IMR-90 (cell line): ENCODE data around the gene CNPY3. TPM values are rescaled to one million over a fixed set of nuclear protein-coding genes. Genes with fewer than 3 reads are reported as not detected.

ENCODE experiments used
- ATAC-seq: fragments of 200-7000 bp; cut with Tn5 transposase; 2 replicates; pipeline ENCODE4 v1.9.1; 2020; ENCODE audit warnings: low read depth, mild to moderate bottlenecking, moderate library complexity
- BruUV-seq: library from RNA; stranded (reverse); fragments of 400-500 nt; replicated peaks from 2 replicates; lab custom pipeline; 2021; lab: Mats Ljungman, UMichigan
- CTCF ChIA-PET: fragments of 300-600 bp; formaldehyde crosslinking; extraction: SDS; loops from one replicate; lab custom pipeline; 2021; ENCODE audit warnings: antibody characterized with exemption; lab: Yijun Ruan, JAX
- POLR2A ChIA-PET: fragments of 300-600 bp; sonication (Branson Sonifier 250); formaldehyde crosslinking; loops from one replicate; lab custom pipeline; 2022; ENCODE audit warnings: antibody characterized with exemption; ENCODE audit not compliant: unreplicated experiment; lab: Charles Lee
- DNase-seq: peaks from one replicate; pipeline ENCODE4 v3.0.0; 2013
- H2AFZ ChIP-seq: replicated peaks from 2 replicates; pipeline ENCODE3; 2013; ENCODE audit warnings: low read length, mild to moderate bottlenecking; ENCODE audit not compliant: poor library complexity
- H2AK5ac ChIP-seq: 2 replicates; pipeline ENCODE4 v1.6.1; 2013; ENCODE audit warnings: low read depth, low read length, inconsistent platforms
- H2AK9ac ChIP-seq: replicated peaks from 2 replicates; pipeline ENCODE3; 2013; ENCODE audit warnings: mild to moderate bottlenecking, low read depth, low read length, moderate library complexity; ENCODE audit not compliant: poor library complexity
- H2BK120ac ChIP-seq: 2 replicates; pipeline ENCODE4 v1.6.1; 2013; ENCODE audit warnings: low read depth, low read length, inconsistent platforms
- H2BK15ac ChIP-seq: 3 replicates; pipeline ENCODE4 v1.6.1; 2013; ENCODE audit warnings: low read depth, low read length, inconsistent platforms
- H2BK20ac ChIP-seq: 2 replicates; pipeline ENCODE4 v1.6.1; 2013; ENCODE audit warnings: low read depth, mild to moderate bottlenecking, inconsistent platforms, low read length, moderate library complexity
- H2BK5ac ChIP-seq: 2 replicates; pipeline ENCODE4 v1.6.1; 2013; ENCODE audit warnings: mild to moderate bottlenecking, low read depth, low read length, inconsistent platforms; ENCODE audit not compliant: poor library complexity, severe bottlenecking
- H3K14ac ChIP-seq: replicated peaks from 2 replicates; pipeline ENCODE4 v1.6.1; 2013; ENCODE audit warnings: low read depth, low read length, inconsistent platforms
- H3K18ac ChIP-seq: 2 replicates; pipeline ENCODE4 v1.6.1; 2013; ENCODE audit warnings: low read depth, low read length, control low read depth
- H3K23ac ChIP-seq: 2 replicates; pipeline ENCODE4 v1.6.1; 2013; ENCODE audit warnings: low read depth, low read length, inconsistent platforms
- H3K27ac ChIP-seq: 2 replicates; pipeline ENCODE4 v1.5.1; 2013; ENCODE audit warnings: mild to moderate bottlenecking, control low read depth, low read length; ENCODE audit not compliant: insufficient read depth
- H3K27me3 ChIP-seq: 2 replicates; pipeline ENCODE4 v1.6.1; 2013; ENCODE audit warnings: low read length; ENCODE audit not compliant: control insufficient read depth, insufficient read depth
- H3K36me3 ChIP-seq: 2 replicates; pipeline ENCODE4 v1.6.1; 2013; ENCODE audit warnings: low read length, mixed read lengths; ENCODE audit not compliant: control insufficient read depth, insufficient read depth
- H3K4ac ChIP-seq: 2 replicates; pipeline ENCODE4 v1.6.1; 2013; ENCODE audit warnings: low read depth, low read length, inconsistent platforms
- H3K4me1 ChIP-seq: 2 replicates; pipeline ENCODE4 v1.6.1; 2013; ENCODE audit warnings: low read length, mixed read lengths; ENCODE audit not compliant: control insufficient read depth, insufficient read depth
- H3K4me2 ChIP-seq: 2 replicates; pipeline ENCODE4 v1.6.1; 2013; ENCODE audit warnings: low read depth, mild to moderate bottlenecking, control low read depth, low read length, moderate library complexity
- H3K4me3 ChIP-seq: 2 replicates; pipeline ENCODE4 v1.5.1; 2013; ENCODE audit warnings: low read depth, mild to moderate bottlenecking, control low read depth, low read length, moderate library complexity; ENCODE audit not compliant: insufficient read depth
- H3K56ac ChIP-seq: 2 replicates; pipeline ENCODE4 v1.6.1; 2013; ENCODE audit warnings: low read length, inconsistent platforms; ENCODE audit not compliant: insufficient read depth; ENCODE audit errors: extremely low read depth
- H3K79me1 ChIP-seq, 2 experiments: 2 replicates each; pipeline ENCODE4 v1.6.1; 2013; ENCODE audit warnings: low read length in 2 of 2, inconsistent platforms in 1 of 2, low read depth in 1 of 2
- H3K9ac ChIP-seq: 2 replicates; pipeline ENCODE4 v1.6.1; 2013; ENCODE audit warnings: low read depth, low read length, control low read depth
- H3K9me1 ChIP-seq: 2 replicates; pipeline ENCODE4 v1.6.1; 2013; ENCODE audit warnings: low read length, inconsistent platforms; ENCODE audit not compliant: insufficient read depth
- H3K9me3 ChIP-seq: 2 replicates; pipeline ENCODE4 v1.6.1; 2013; ENCODE audit warnings: low read length; ENCODE audit not compliant: control insufficient read depth, insufficient read depth
- H4K20me1 ChIP-seq: 2 replicates; pipeline ENCODE4 v1.6.1; 2013; ENCODE audit warnings: low read length, inconsistent platforms; ENCODE audit not compliant: insufficient read depth
- H4K5ac ChIP-seq: 2 replicates; pipeline ENCODE4 v1.6.1; 2013; ENCODE audit warnings: mild to moderate bottlenecking, low read depth, low read length, control low read depth
- H4K8ac ChIP-seq, 2 experiments: 2 replicates each; pipeline ENCODE4 v1.6.1; 2013; ENCODE audit warnings: low read depth in 2 of 2, low read length in 2 of 2, control low read depth in 1 of 2, inconsistent platforms in 1 of 2
- H4K91ac ChIP-seq: 2 replicates; pipeline ENCODE4 v1.6.1; 2013; ENCODE audit warnings: low read depth, low read length, inconsistent platforms; ENCODE audit not compliant: insufficient read depth
- BHLHE40 ChIP-seq: fragments of 150-350 bp; IDR thresholded peaks from 2 replicates; pipeline ENCODE4 v1.6.1; 2016; ENCODE audit warnings: mild to moderate bottlenecking, low read depth, low read length
- CEBPB ChIP-seq: IDR thresholded peaks from 2 replicates; pipeline ENCODE4 v1.6.1; 2012; ENCODE audit warnings: low read depth, low read length, improper control_type of control experiment
- CHD1 ChIP-seq: IDR thresholded peaks from 2 replicates; pipeline ENCODE4 v1.6.1; 2012; ENCODE audit warnings: low read depth, low read length, improper control_type of control experiment
- FOS ChIP-seq: fragments of 150-350 bp; IDR thresholded peaks from 2 replicates; pipeline ENCODE4 v1.6.1; 2016; ENCODE audit warnings: low read depth, low read length
- MAFK ChIP-seq: IDR thresholded peaks from 2 replicates; pipeline ENCODE4 v1.6.1; 2012; ENCODE audit warnings: low read depth, low read length, improper control_type of control experiment
- MAZ ChIP-seq: IDR thresholded peaks from 2 replicates; pipeline ENCODE4 v1.6.1; 2012; ENCODE audit warnings: low read depth, mild to moderate bottlenecking, low read length, improper control_type of control experiment, moderate library complexity, borderline replicate concordance
- MXI1 ChIP-seq: IDR thresholded peaks from 2 replicates; pipeline ENCODE4 v1.6.1; 2012; ENCODE audit warnings: low read depth, mild to moderate bottlenecking, low read length, moderate library complexity, borderline replicate concordance
- NFE2L2 ChIP-seq: fragments of 150-350 bp; IDR thresholded peaks from 2 replicates; pipeline ENCODE4 v1.6.1; 2016; ENCODE audit warnings: low read depth, mild to moderate bottlenecking, low read length
- POLR2A ChIP-seq: IDR thresholded peaks from 2 replicates; pipeline ENCODE4 v1.6.1; 2012; ENCODE audit warnings: mild to moderate bottlenecking, low read depth, low read length
- RAD21 ChIP-seq: IDR thresholded peaks from 2 replicates; pipeline ENCODE4 v1.6.1; 2012; ENCODE audit warnings: low read length, improper control_type of control experiment
- RCOR1 ChIP-seq: IDR thresholded peaks from 2 replicates; pipeline ENCODE4 v1.6.1; 2012; ENCODE audit warnings: mild to moderate bottlenecking, low read length, improper control_type of control experiment; ENCODE audit not compliant: insufficient replicate concordance
- RFX5 ChIP-seq: IDR thresholded peaks from 2 replicates; pipeline ENCODE4 v1.8.0; 2012; ENCODE audit warnings: low read depth, mild to moderate bottlenecking, low read length, moderate library complexity
- SMC3 ChIP-seq: fragments of 150-350 bp; IDR thresholded peaks from 2 replicates; pipeline ENCODE4 v1.6.1; 2016; ENCODE audit warnings: low read depth, mild to moderate bottlenecking, antibody characterized with exemption, low read length, moderate library complexity
- WGBS, 2 experiments: methylation state at CpG; one replicate each; pipeline versions ENCODE4 v1.1.5 to v1.1.7; 2013; ENCODE audit warnings: missing lambda C conversion rate in 2 of 2; ENCODE audit not compliant: insufficient read length in 1 of 2; ENCODE audit errors: extremely low coverage in 2 of 2; 5-methylcytosine and 5-hydroxymethylcytosine counted together
- dilution Hi-C: fragments of 300-500 bp; cut with HindIII; formaldehyde crosslinking; loops from one replicate; pipeline ENCODE4 v1.14.3; 2018; ENCODE audit warnings: low sequenced_read_pairs; ENCODE audit not compliant: unreplicated experiment
- in situ Hi-C: fragments of 300-500 bp; cut with MboI; formaldehyde crosslinking; loops from 3 replicates; pipeline ENCODE4 v1.14.3; 2019; ENCODE audit warnings: low sequenced_read_pairs, inconsistent platforms, mixed read lengths
- intact Hi-C: fragments of 100-400 bp; cut with micrococcal nuclease; formaldehyde crosslinking; loops from 2 replicates; pipeline ENCODE4 v1.10.0; 2022
- polyA plus RNA-seq, 3 experiments: library from polyadenylated mRNA; depleted of rRNA; stranded (reverse); fragments of >200 nt; gene quantifications; 2 replicates each; pipeline ENCODE4 v1.2.3, GENCODE V29; 2012; ENCODE audit warnings: low replicate concordance in 1 of 3
- total RNA-seq: library from RNA; depleted of rRNA; stranded (reverse); fragments of >200 nt; gene quantifications from 2 replicates; pipeline ENCODE4 v1.2.3, GENCODE V29; 2012
- TF ChIP-seq, protein P1 (sequence below): conservative IDR thresholded peaks from 2 replicates; pipeline ENCODE4 v1.5.1; 2012; ENCODE audit warnings: mild to moderate bottlenecking, low read depth, low read length, improper control_type of control experiment
- TF ChIP-seq, protein P2 (sequence below): fragments of 150-350 bp; IDR thresholded peaks from 2 replicates; pipeline ENCODE4 v1.6.1; 2017; ENCODE audit warnings: mild to moderate bottlenecking, antibody characterized with exemption, low read length, low read depth
- TF ChIP-seq, protein P3 (sequence below): fragments of 150-350 bp; IDR thresholded peaks from 2 replicates; pipeline ENCODE4 v1.6.1; 2016; ENCODE audit warnings: low read depth, mild to moderate bottlenecking, low read length, moderate library complexity, borderline replicate concordance

Gene CNPY3
- total and polyA plus RNA-seq, 2 of the 4 experiments (the other 2 are of a cell fraction): 13.3 to 39.2 TPM

DNA sequence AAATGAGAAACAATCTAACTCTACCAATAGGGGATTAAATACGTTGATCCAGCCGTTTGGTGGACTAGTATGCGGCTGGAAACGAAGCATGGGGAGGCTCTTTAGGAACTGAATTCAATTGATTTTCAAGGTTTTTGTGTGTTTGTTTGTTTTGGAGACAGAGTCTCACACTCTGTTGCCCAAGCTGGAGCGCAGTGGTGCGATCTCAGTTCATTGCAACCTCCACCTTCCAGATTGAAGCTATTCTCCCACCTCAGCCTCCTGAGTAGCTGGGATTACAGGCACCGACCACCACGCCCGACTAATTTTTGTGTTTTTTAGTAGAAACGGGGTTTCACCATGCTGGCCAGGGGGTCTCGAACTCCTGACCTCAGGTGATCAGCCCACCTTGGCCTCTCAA lies 7.1 kb downstream of the CNPY3 start:
- H4K8ac ChIP-seq: no peak overlapping the region
- no peak overlapping the region for H3K14ac ChIP-seq
- CTCF ChIA-PET: no interaction called here
- no peak overlapping the region for H3K4me2 ChIP-seq
- in situ Hi-C loops: no loop called here
- no peak overlapping the region for H4K5ac ChIP-seq
- no peak overlapping the region for H2BK5ac ChIP-seq
- H3K4me3 ChIP-seq: no peak overlapping the region
- no peak overlapping the region for H2BK20ac ChIP-seq
- no peak overlapping the region for H3K56ac ChIP-seq
- H2AK5ac ChIP-seq: no peak overlapping the region
- no peak for DNase-seq
- no peak overlapping the region for H4K91ac ChIP-seq
- no peaks in the 10 kb centered on the region; the same call in 1 of the 2 replicates for H4K20me1 ChIP-seq
- no peak overlapping the region for H2AFZ ChIP-seq
- H3K9me1 ChIP-seq: peaks cover 4% of the 10 kb centered on the region; the same call in 1 of the 2 replicates
- TF ChIP-seq, protein P1, sequence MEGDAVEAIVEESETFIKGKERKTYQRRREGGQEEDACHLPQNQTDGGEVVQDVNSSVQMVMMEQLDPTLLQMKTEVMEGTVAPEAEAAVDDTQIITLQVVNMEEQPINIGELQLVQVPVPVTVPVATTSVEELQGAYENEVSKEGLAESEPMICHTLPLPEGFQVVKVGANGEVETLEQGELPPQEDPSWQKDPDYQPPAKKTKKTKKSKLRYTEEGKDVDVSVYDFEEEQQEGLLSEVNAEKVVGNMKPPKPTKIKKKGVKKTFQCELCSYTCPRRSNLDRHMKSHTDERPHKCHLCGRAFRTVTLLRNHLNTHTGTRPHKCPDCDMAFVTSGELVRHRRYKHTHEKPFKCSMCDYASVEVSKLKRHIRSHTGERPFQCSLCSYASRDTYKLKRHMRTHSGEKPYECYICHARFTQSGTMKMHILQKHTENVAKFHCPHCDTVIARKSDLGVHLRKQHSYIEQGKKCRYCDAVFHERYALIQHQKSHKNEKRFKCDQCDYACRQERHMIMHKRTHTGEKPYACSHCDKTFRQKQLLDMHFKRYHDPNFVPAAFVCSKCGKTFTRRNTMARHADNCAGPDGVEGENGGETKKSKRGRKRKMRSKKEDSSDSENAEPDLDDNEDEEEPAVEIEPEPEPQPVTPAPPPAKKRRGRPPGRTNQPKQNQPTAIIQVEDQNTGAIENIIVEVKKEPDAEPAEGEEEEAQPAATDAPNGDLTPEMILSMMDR: no peak
- TF ChIP-seq CHD1: no peak
- TF ChIP-seq POLR2A: no peak
- TF ChIP-seq RFX5: no peak
- TF ChIP-seq NFE2L2: no peak
- TF ChIP-seq FOS: no peak
- no peak for TF ChIP-seq MXI1
- TF ChIP-seq, protein P2, sequence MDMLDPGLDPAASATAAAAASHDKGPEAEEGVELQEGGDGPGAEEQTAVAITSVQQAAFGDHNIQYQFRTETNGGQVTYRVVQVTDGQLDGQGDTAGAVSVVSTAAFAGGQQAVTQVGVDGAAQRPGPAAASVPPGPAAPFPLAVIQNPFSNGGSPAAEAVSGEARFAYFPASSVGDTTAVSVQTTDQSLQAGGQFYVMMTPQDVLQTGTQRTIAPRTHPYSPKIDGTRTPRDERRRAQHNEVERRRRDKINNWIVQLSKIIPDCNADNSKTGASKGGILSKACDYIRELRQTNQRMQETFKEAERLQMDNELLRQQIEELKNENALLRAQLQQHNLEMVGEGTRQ: no peak
- no peak for TF ChIP-seq MAFK
- TF ChIP-seq, protein P3, sequence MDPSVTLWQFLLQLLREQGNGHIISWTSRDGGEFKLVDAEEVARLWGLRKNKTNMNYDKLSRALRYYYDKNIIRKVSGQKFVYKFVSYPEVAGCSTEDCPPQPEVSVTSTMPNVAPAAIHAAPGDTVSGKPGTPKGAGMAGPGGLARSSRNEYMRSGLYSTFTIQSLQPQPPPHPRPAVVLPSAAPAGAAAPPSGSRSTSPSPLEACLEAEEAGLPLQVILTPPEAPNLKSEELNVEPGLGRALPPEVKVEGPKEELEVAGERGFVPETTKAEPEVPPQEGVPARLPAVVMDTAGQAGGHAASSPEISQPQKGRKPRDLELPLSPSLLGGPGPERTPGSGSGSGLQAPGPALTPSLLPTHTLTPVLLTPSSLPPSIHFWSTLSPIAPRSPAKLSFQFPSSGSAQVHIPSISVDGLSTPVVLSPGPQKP: no peak
- no peak for TF ChIP-seq RAD21
- TF ChIP-seq BHLHE40: no peak
- TF ChIP-seq CEBPB: no peak
- no peak for TF ChIP-seq RCOR1
- no peak for TF ChIP-seq MAZ
- TF ChIP-seq SMC3: no peak
- no peak for ATAC-seq
- no peak overlapping the region for H3K23ac ChIP-seq
- no peak overlapping the region for H3K9ac ChIP-seq
- H3K4me1 ChIP-seq: peaks cover 2% of the 10 kb centered on the region; the same call in 1 of the 2 replicates
- WGBS, 2 experiments: no CpG with 5 or more reads among the region's 11 CpGs
- H3K4ac ChIP-seq: no peak overlapping the region
- no peak overlapping the region for H3K27ac ChIP-seq
- no peaks in the 10 kb centered on the region for H3K9me3 ChIP-seq
- intact Hi-C loops: no loop called here
- dilution Hi-C loops: no loop called here
- POLR2A ChIA-PET: no interaction called here
- no TSS peak for BruUV-seq
- no peak overlapping the region for H2BK120ac ChIP-seq
- H3K18ac ChIP-seq: no peak overlapping the region
- H2BK15ac ChIP-seq: no peak overlapping the region
- H3K79me1 ChIP-seq: peaks cover 35 to 53% of the 10 kb centered on the region in 2 experiments
- peaks cover 34% of the 10 kb centered on the region for H3K36me3 ChIP-seq
- no peaks in the 10 kb centered on the region for H3K27me3 ChIP-seq
- no peak overlapping the region for H2AK9ac ChIP-seq
